HepG2 (cell line): ENCODE data around the gene GLIS1. TPM values are rescaled to one million over a fixed set of nuclear protein-coding genes. Genes with fewer than 3 reads are reported as not detected.
A peak's percentile ranks its signal among the peaks of the same experiment; 100 is the strongest.

Experiments used
- ATAC-seq: fragments of 200-7000 bp; cut with Tn5 transposase; 3 replicates; pipeline ENCODE4 v1.9.1; 2020; ENCODE audit warnings: mild to moderate bottlenecking, moderate library complexity
- BruUV-seq: library from RNA; stranded (reverse); fragments of 400-500 nt; replicated peaks from 2 replicates; lab custom pipeline; 2021; lab: Mats Ljungman, UMichigan
- CTCF ChIA-PET: fragments of 300-600 bp; formaldehyde crosslinking; extraction: SDS; loops from one replicate; lab custom pipeline; 2021; ENCODE audit warnings: low total read pairs, inconsistent platforms, low intra/inter-chr PET ratio; lab: Yijun Ruan, JAX
- POLR2A ChIA-PET: fragments of 350-600 bp; sonication (Branson Sonifier 250); formaldehyde crosslinking; loops from one replicate; lab custom pipeline; 2020; ENCODE audit warnings: antibody characterized with exemption, inconsistent platforms; lab: Yijun Ruan, JAX
- DNase-seq: peaks from one replicate; pipeline ENCODE4 v3.0.0-alpha.2; 2015; ENCODE audit warnings: low spot score
- FAIRE-seq: peaks from 3 replicates; lab custom pipeline; 2011; peaks lifted over from hg19 to GRCh38; lab: Jason Lieb, UNC
- H2AFZ ChIP-seq: one replicate; pipeline ENCODE4 v1.6.1; 2011; ENCODE audit warnings: low read length, inconsistent platforms
- H3K27ac ChIP-seq: fragments of 300-600 bp; 3 replicates; pipeline ENCODE4 v1.8.0; 2011; ENCODE audit warnings: mixed run types, mild to moderate bottlenecking, mixed read lengths, low read length, inconsistent platforms; ENCODE audit not compliant: insufficient read depth; ENCODE audit errors: extremely low read length
- H3K27me3 ChIP-seq, 2 experiments: fragments of 200-600 bp in 1 of 2; 2 replicates in 1 of 2; 3 replicates in 1 of 2; pipeline versions ENCODE4 v1.6.0 to v1.8.0; 2011; ENCODE audit warnings: low read length in 2 of 2, mild to moderate bottlenecking in 2 of 2, moderate library complexity in 2 of 2, inconsistent platforms in 1 of 2; ENCODE audit not compliant: insufficient read depth in 2 of 2, control insufficient read depth in 1 of 2
- H3K36me3 ChIP-seq, 2 experiments: fragments of 200-600 bp in 1 of 2; replicated peaks in 1 of 2; 2 replicates in 1 of 2; 3 replicates in 1 of 2; pipeline versions ENCODE4 v1.5.1 to v1.8.0; 2011; ENCODE audit warnings: low read length in 2 of 2, inconsistent platforms in 1 of 2; ENCODE audit not compliant: insufficient read depth in 2 of 2, control insufficient read depth in 1 of 2
- H3K4me1 ChIP-seq: 2 replicates; pipeline ENCODE4 v1.5.1; 2012; ENCODE audit warnings: low read length, inconsistent platforms; ENCODE audit not compliant: insufficient read depth
- H3K4me2 ChIP-seq: 2 replicates; pipeline ENCODE4 v1.6.0; 2011; ENCODE audit warnings: low read depth, low read length, inconsistent platforms
- H3K4me3 ChIP-seq, 3 experiments: fragments of 200-600 bp in 1 of 3; sonication (generic), shearing (Covaris generic) in 1 of 3; replicated peaks in 1 of 3; 2 replicates each; pipeline ENCODE4 v1.5.1; 2011 to 2016; ENCODE audit warnings: low read length in 3 of 3, inconsistent platforms in 2 of 3, low read depth in 2 of 3, mild to moderate bottlenecking in 2 of 3, control low read depth in 1 of 3, mixed read lengths in 1 of 3; ENCODE audit not compliant: insufficient read depth in 1 of 3
- H3K79me2 ChIP-seq: one replicate; pipeline ENCODE4 v1.6.1; 2011; ENCODE audit warnings: low read length, inconsistent platforms; ENCODE audit not compliant: insufficient read depth
- H3K9ac ChIP-seq: 2 replicates; pipeline ENCODE4 v1.6.0; 2011; ENCODE audit warnings: mild to moderate bottlenecking, low read depth, low read length, inconsistent platforms; ENCODE audit not compliant: insufficient read depth
- H3K9me3 ChIP-seq: 2 replicates; pipeline ENCODE4 v1.5.1; 2012; ENCODE audit warnings: mild to moderate bottlenecking, low read length
- H4K20me1 ChIP-seq: 2 replicates; pipeline ENCODE4 v1.6.0; 2011; ENCODE audit warnings: inconsistent platforms, mild to moderate bottlenecking, low read length, moderate library complexity; ENCODE audit not compliant: insufficient read depth
- FLYWCH1 ChIP-seq: sonication (generic); formaldehyde crosslinking; IDR thresholded peaks from 2 replicates; pipeline ENCODE4 v1.8.1; 2023; ENCODE audit warnings: mild to moderate bottlenecking, missing genetic modification reagents
- FOXP1 ChIP-seq, 2 experiments: fragments of 450-650 bp in 1 of 2; IDR thresholded peaks; 2 replicates each; pipeline ENCODE4 v1.6.1; 2017 to 2018; ENCODE audit warnings: antibody characterized with exemption in 1 of 2
- HOXD1 ChIP-seq: sonication (generic); formaldehyde crosslinking; IDR thresholded peaks from 2 replicates; pipeline ENCODE4 v1.5.0; 2020; ENCODE audit warnings: missing genetic modification reagents
- KAT2B ChIP-seq: fragments of 150-350 bp; IDR thresholded peaks from 2 replicates; pipeline ENCODE4 v1.6.1; 2014; ENCODE audit warnings: low read depth, low read length, borderline replicate concordance
- MIXL1 ChIP-seq: IDR thresholded peaks from 2 replicates; pipeline ENCODE4 v1.6.1; 2016
- NONO ChIP-seq, 2 experiments: fragments of 450-650 bp in 1 of 2; sonication (generic) in 1 of 2; formaldehyde crosslinking in 1 of 2; IDR thresholded peaks in 1 of 2; conservative IDR thresholded peaks in 1 of 2; 2 replicates each; pipeline versions ENCODE4 v1.6.1 to v1.8.0; 2017 to 2022; ENCODE audit warnings: mild to moderate bottlenecking in 1 of 2, missing genetic modification reagents in 1 of 2, moderate library complexity in 1 of 2
- SNAPC2 ChIP-seq: sonication (generic); formaldehyde crosslinking; IDR thresholded peaks from 2 replicates; pipeline ENCODE4 v1.8.1; 2022; ENCODE audit warnings: mild to moderate bottlenecking, missing genetic modification reagents
- ZNF20 ChIP-seq: sonication (generic); formaldehyde crosslinking; IDR thresholded peaks from 2 replicates; pipeline ENCODE4 v1.4.0; 2020; ENCODE audit warnings: mild to moderate bottlenecking, moderate library complexity, missing genetic modification reagents
- ZNF326 ChIP-seq: sonication (generic); formaldehyde crosslinking; IDR thresholded peaks from 2 replicates; pipeline ENCODE4 v1.4.0; 2020; ENCODE audit warnings: missing genetic modification reagents, borderline replicate concordance
- ZNF543 ChIP-seq: sonication (generic); formaldehyde crosslinking; IDR thresholded peaks from 2 replicates; pipeline ENCODE4 v1.4.0; 2020; ENCODE audit warnings: mild to moderate bottlenecking, missing genetic modification reagents
- ZNF549 ChIP-seq: sonication (generic); formaldehyde crosslinking; IDR thresholded peaks from 2 replicates; pipeline ENCODE4 v1.5.0; 2020; ENCODE audit warnings: missing genetic modification reagents
- ZNF629 ChIP-seq: sonication (generic); formaldehyde crosslinking; conservative IDR thresholded peaks from 2 replicates; pipeline ENCODE4 v1.5.0; 2020; ENCODE audit warnings: missing genetic modification reagents
- ZNF660 ChIP-seq: sonication (generic); formaldehyde crosslinking; IDR thresholded peaks from 2 replicates; pipeline ENCODE4 v1.5.1; 2020; ENCODE audit warnings: mild to moderate bottlenecking, low read depth, missing genetic modification reagents, borderline replicate concordance
- ZNF788 ChIP-seq: sonication (generic); formaldehyde crosslinking; IDR thresholded peaks from 2 replicates; pipeline ENCODE4 v1.5.0; 2020; ENCODE audit warnings: mild to moderate bottlenecking, missing genetic modification reagents, borderline replicate concordance
- ZSCAN20 ChIP-seq: sonication (generic); formaldehyde crosslinking; IDR thresholded peaks from 2 replicates; pipeline ENCODE4 v1.4.0; 2020; ENCODE audit warnings: missing genetic modification reagents, mild to moderate bottlenecking, borderline replicate concordance
- WGBS: methylation state at CpG from one replicate; pipeline ENCODE4 v1.1.6; 2017; ENCODE audit warnings: low lambda C conversion rate; 5-methylcytosine and 5-hydroxymethylcytosine counted together
- in situ Hi-C: cut with HindIII; loops from 2 replicates; pipeline ENCODE4 v1.10.0; 2017; ENCODE audit warnings: low pct_unique_long_range_greater_than_20kb; ENCODE audit not compliant: extremely low pct_ligation_motif_present
- intact Hi-C: fragments of 100-400 bp; cut with micrococcal nuclease; formaldehyde crosslinking; loops from one replicate; pipeline ENCODE4 v1.10.0; 2022; ENCODE audit not compliant: unreplicated experiment
- polyA plus RNA-seq, 8 experiments: library from polyadenylated mRNA; depleted of rRNA in 3 of 8; stranded (reverse) in 7 of 8; unstranded in 1 of 8; fragments of >200 nt; fragmentation: Illumina TruSeq in 4 of 8; extraction: Trizol in 4 of 8; gene quantifications; 2 replicates each; pipeline versions ENCODE4 v1.2.1 to v1.2.3, GENCODE V29; 2011 to 2016; ENCODE audit warnings: low read depth in 4 of 8, missing spikeins in 1 of 8, mixed read lengths in 1 of 8; ENCODE audit not compliant: insufficient read depth in 1 of 8
- total RNA-seq, 5 experiments: library from RNA; depleted of rRNA; stranded (reverse); fragments of >200 nt; fragmentation: Illumina TruSeq; extraction: Trizol; gene quantifications; 2 replicates each; pipeline ENCODE4 v1.2.3, GENCODE V29; 2016; ENCODE audit warnings: low read depth in 1 of 5
- TF ChIP-seq, protein P1 (sequence below): IDR thresholded peaks from 2 replicates; pipeline ENCODE4 v1.6.1; 2018; ENCODE audit warnings: missing genetic modification reagents

The GLIS1 gene
- total and polyA plus RNA-seq, 2 of the 13 experiments (the other 11 are each of a cell fraction or from before 2014, with no cell fraction given): 0.03 TPM; not detected in 1

DNA sequence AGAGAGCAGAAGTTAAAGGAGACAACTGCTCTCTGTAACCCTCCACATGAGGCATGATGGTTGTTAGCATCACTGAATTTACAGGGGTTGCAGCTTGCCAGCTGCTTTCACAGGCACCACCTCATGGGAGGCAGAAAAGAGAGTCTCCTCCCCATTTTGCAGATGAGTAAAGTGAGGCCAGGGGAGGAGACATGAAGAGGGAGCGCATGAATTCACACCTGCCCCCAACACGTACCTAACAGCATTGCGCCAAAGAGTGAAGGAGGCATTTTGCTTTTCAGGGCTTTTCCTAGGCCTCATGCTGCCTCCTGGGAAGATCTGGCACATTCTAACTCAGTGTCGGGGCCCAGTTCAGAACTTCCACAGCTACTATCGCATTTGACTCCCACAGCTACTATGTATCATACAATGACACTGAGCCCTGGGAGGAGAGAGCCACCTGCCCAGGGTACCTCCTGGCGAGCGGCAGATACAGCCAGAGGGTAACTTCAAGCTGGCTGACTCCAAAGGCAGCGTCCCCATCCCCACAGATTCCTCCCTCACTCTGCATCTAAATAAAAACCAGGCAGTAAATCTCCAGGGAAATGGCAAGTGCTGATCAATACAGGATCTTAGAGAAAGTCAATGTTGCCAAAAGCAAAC, 34.0 kb downstream of the GLIS1 start:
- H3K9ac ChIP-seq: no peak overlapping the region
- no peak overlapping the region for H3K4me2 ChIP-seq
- no peak overlapping the region for H2AFZ ChIP-seq
- ChIA-PET POLR2A (no interaction called here), CTCF (no interaction called here)
- no peaks in the 10 kb centered on the region for H4K20me1 ChIP-seq
- in situ Hi-C loops: no loop called here
- FAIRE-seq (no peak), DNase-seq (no peak), ATAC-seq (no peak)
- H3K79me2 ChIP-seq: no peaks in the 10 kb centered on the region
- no peaks in the 10 kb centered on the region for H3K9me3 ChIP-seq
- WGBS: 51% methylated on average over 8 of the region's 8 CpGs
- no TSS peak for BruUV-seq
- no peak overlapping the region for H3K4me3 ChIP-seq
- intact Hi-C loops: no loop called here
- no peaks in the 10 kb centered on the region for H3K36me3 ChIP-seq
- TF ChIP-seq ZNF629 (CRISPR knock-in tag): peak; percentile 38
- TF ChIP-seq, protein P1, sequence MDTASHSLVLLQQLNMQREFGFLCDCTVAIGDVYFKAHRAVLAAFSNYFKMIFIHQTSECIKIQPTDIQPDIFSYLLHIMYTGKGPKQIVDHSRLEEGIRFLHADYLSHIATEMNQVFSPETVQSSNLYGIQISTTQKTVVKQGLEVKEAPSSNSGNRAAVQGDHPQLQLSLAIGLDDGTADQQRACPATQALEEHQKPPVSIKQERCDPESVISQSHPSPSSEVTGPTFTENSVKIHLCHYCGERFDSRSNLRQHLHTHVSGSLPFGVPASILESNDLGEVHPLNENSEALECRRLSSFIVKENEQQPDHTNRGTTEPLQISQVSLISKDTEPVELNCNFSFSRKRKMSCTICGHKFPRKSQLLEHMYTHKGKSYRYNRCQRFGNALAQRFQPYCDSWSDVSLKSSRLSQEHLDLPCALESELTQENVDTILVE (CRISPR knock-in tag): no peak
- no peak for TF ChIP-seq KAT2B
- TF ChIP-seq ZNF326: no peak
- no peak overlapping the region for H3K27ac ChIP-seq
- no peaks in the 10 kb centered on the region for H3K4me1 ChIP-seq
- peaks cover 0 to 30% of the 10 kb centered on the region in 2 experiments; a peak in 2 of 5 replicates for H3K27me3 ChIP-seq

DNA sequence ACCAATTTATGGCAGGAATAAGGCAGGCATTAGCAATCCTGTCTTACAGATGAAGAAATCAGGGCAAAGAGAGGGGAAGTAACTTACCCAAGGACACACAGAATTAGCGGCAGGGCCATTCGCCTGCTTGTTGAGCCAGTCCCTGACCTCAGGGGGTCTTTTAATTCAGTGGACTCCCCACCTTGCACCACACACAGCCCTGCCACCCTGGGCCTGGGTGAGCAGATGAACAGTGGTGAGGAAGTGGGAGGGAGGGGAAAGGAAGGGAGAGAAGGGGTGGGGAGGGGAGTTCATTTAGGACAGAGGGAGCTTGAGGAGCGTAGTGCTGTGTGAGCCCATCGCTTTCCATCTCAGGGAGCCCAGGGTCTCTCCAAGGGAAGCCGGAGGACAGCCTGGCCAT, 34.7 kb downstream of the GLIS1 start:
- Histone ChIP-seq H3K36me3 (no peaks in the 10 kb centered on the region), H3K4me3 (no peak overlapping the region), H3K4me1 (no peaks in the 10 kb centered on the region), H2AFZ (no peak overlapping the region), H3K4me2 (no peak overlapping the region), H3K9ac (no peak overlapping the region), H3K79me2 (no peaks in the 10 kb centered on the region), H4K20me1 (no peaks in the 10 kb centered on the region), H3K27ac (no peak overlapping the region), H3K9me3 (no peaks in the 10 kb centered on the region), H3K27me3 (peaks cover 0 to 26% of the 10 kb centered on the region in 2 experiments; a peak in 2 of 5 replicates)
- intact Hi-C loops (no loop called here), in situ Hi-C loops (no loop called here)
- no peak for ATAC-seq
- no TSS peak for BruUV-seq
- DNase-seq: no peak
- no peak for FAIRE-seq
- ChIA-PET POLR2A (no interaction called here), CTCF (no interaction called here)
- 50% methylated on average over 5 of the region's 5 CpGs for WGBS
- TF ChIP-seq ZNF543 (CRISPR knock-in tag) (no peak), MIXL1 (CRISPR knock-in tag) (no peak), HOXD1 (CRISPR knock-in tag) (no peak), SNAPC2 (no peak), ZNF660 (CRISPR knock-in tag) (no peak), FLYWCH1 (CRISPR knock-in tag) (no peak), ZNF788 (CRISPR knock-in tag) (no peak), ZSCAN20 (no peak), ZNF20 (CRISPR knock-in tag) (no peak), ZNF549 (CRISPR knock-in tag) (no peak), FOXP1 (IDR thresholded peaks at IDR 0.05) (no peak), FOXP1 (CRISPR knock-in tag; IDR thresholded peaks at IDR 0.05) (no peak), NONO (IDR thresholded peaks at IDR 0.05) (no peak), NONO (CRISPR knock-in tag; conservative IDR thresholded peaks at IDR 0.05) (no peak)
- TF ChIP-seq, protein P1 (CRISPR knock-in tag): no peak
